HCT116 (cell line): Measurements from ENCODE around the gene OTUD4.

Source experiments
- ATF3 ChIP-seq: IDR thresholded peaks from 2 replicates; pipeline ENCODE4 v1.6.1; 2012
- CEBPB ChIP-seq: IDR thresholded peaks from 2 replicates; pipeline ENCODE4 v1.6.1; 2012; ENCODE audit warnings: low read depth
- EGR1 ChIP-seq: IDR thresholded peaks from 2 replicates; pipeline ENCODE4 v1.6.1; 2012; ENCODE audit warnings: low read depth
- EZH2 ChIP-seq: fragments of 200-600 bp; sonication (generic); IDR thresholded peaks from 2 replicates; pipeline ENCODE4 v1.6.1; 2017; ENCODE audit warnings: antibody characterized with exemption, mixed run types
- EZH2phosphoT487 ChIP-seq: fragments of 200-600 bp; IDR thresholded peaks from 2 replicates; pipeline ENCODE4 v1.6.1; 2018; ENCODE audit warnings: antibody characterized with exemption, borderline replicate concordance
- JUND ChIP-seq: IDR thresholded peaks from 2 replicates; pipeline ENCODE4 v1.6.1; 2012
- MAX ChIP-seq: IDR thresholded peaks from 2 replicates; pipeline ENCODE4 v1.6.1; 2012
- POLR2A ChIP-seq: IDR thresholded peaks from 2 replicates; pipeline ENCODE4 v1.7.0; 2011; ENCODE audit warnings: borderline replicate concordance; ENCODE audit not compliant: insufficient read depth, insufficient read length; ENCODE audit errors: extremely low read depth
- POLR2AphosphoS5 ChIP-seq: IDR thresholded peaks from 2 replicates; pipeline ENCODE4 v1.6.1; 2011; ENCODE audit warnings: mild to moderate bottlenecking, low read depth, low read length, moderate library complexity
- RAD21 ChIP-seq: IDR thresholded peaks from 2 replicates; pipeline ENCODE4 v1.6.1; 2012; ENCODE audit warnings: low read depth, mild to moderate bottlenecking
- SP1 ChIP-seq: IDR thresholded peaks from 2 replicates; pipeline ENCODE4 v1.6.1; 2012; ENCODE audit warnings: low read depth
- TF ChIP-seq, protein P1 (sequence below), 3 experiments: fragments of 200-600 bp in 1 of 3; sonication (generic) in 1 of 3; IDR thresholded peaks in 2 of 3; conservative IDR thresholded peaks in 1 of 3; 2 replicates each; pipeline ENCODE4 v1.5.1; 2012 to 2017; ENCODE audit warnings: low read depth in 2 of 3, low read length in 2 of 3, antibody characterized with exemption in 1 of 3, borderline replicate concordance in 1 of 3, control low read depth in 1 of 3, mild to moderate bottlenecking in 1 of 3, mixed read lengths in 1 of 3, mixed run types in 1 of 3, moderate library complexity in 1 of 3; ENCODE audit not compliant: insufficient read depth in 1 of 3
- TF ChIP-seq, protein P2 (sequence below): IDR thresholded peaks from 2 replicates; pipeline ENCODE4 v1.6.1; 2012; ENCODE audit warnings: low read depth

DNA sequence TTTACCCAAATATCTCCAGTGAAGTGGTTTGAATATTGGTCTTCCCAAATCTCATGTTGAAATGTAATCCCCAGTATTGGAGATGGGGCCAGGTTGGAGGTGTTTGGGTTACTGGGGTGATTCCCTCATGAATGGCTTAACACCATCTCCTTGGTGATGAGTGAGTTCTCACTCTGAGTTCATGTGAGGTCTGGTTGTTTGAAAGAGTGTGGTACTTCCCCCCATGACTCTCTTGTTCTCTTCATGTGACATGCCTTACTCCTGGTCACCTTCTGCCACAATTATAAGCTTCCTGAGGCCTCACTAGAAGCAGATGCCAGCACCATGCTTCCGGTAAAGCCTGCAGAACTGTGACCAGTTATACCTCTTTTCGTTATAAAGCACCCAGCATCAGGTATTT is 32.9 kb upstream of the OTUD4 start:
- TF ChIP-seq, protein P1, sequence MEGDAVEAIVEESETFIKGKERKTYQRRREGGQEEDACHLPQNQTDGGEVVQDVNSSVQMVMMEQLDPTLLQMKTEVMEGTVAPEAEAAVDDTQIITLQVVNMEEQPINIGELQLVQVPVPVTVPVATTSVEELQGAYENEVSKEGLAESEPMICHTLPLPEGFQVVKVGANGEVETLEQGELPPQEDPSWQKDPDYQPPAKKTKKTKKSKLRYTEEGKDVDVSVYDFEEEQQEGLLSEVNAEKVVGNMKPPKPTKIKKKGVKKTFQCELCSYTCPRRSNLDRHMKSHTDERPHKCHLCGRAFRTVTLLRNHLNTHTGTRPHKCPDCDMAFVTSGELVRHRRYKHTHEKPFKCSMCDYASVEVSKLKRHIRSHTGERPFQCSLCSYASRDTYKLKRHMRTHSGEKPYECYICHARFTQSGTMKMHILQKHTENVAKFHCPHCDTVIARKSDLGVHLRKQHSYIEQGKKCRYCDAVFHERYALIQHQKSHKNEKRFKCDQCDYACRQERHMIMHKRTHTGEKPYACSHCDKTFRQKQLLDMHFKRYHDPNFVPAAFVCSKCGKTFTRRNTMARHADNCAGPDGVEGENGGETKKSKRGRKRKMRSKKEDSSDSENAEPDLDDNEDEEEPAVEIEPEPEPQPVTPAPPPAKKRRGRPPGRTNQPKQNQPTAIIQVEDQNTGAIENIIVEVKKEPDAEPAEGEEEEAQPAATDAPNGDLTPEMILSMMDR (IDR thresholded peaks at IDR 0.05 in 2 of 3, conservative IDR thresholded peaks at IDR 0.05 in 1 of 3; ENCODE audit: borderline replicate concordance in 1 of 3, insufficient read depth in 1 of 3, low read depth in 2 of 3, low read length in 2 of 3) = no peak
- no peak for TF ChIP-seq EZH2phosphoT487
- no peak for TF ChIP-seq ATF3
- no peak for TF ChIP-seq POLR2A
- no peak for TF ChIP-seq EZH2
- TF ChIP-seq, protein P2, sequence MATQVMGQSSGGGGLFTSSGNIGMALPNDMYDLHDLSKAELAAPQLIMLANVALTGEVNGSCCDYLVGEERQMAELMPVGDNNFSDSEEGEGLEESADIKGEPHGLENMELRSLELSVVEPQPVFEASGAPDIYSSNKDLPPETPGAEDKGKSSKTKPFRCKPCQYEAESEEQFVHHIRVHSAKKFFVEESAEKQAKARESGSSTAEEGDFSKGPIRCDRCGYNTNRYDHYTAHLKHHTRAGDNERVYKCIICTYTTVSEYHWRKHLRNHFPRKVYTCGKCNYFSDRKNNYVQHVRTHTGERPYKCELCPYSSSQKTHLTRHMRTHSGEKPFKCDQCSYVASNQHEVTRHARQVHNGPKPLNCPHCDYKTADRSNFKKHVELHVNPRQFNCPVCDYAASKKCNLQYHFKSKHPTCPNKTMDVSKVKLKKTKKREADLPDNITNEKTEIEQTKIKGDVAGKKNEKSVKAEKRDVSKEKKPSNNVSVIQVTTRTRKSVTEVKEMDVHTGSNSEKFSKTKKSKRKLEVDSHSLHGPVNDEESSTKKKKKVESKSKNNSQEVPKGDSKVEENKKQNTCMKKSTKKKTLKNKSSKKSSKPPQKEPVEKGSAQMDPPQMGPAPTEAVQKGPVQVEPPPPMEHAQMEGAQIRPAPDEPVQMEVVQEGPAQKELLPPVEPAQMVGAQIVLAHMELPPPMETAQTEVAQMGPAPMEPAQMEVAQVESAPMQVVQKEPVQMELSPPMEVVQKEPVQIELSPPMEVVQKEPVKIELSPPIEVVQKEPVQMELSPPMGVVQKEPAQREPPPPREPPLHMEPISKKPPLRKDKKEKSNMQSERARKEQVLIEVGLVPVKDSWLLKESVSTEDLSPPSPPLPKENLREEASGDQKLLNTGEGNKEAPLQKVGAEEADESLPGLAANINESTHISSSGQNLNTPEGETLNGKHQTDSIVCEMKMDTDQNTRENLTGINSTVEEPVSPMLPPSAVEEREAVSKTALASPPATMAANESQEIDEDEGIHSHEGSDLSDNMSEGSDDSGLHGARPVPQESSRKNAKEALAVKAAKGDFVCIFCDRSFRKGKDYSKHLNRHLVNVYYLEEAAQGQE = no peak
- no peak for TF ChIP-seq RAD21
- TF ChIP-seq JUND = no peak
- no peak for TF ChIP-seq MAX
- no peak for TF ChIP-seq CEBPB
- TF ChIP-seq EGR1 = no peak
- TF ChIP-seq SP1 = no peak
- TF ChIP-seq POLR2AphosphoS5 = no peak
